GM12892 (cell line): ENCODE results near the gene IFNL2.
"Not testable (repeated sequence)": the region's sequence is repeated elsewhere in the genome, so short reads cannot be mapped to it uniquely, and the experiment has no call there.

Source experiments
- POLR2AphosphoS5 ChIP-seq: IDR thresholded peaks from 2 replicates; pipeline ENCODE4 v1.6.1; 2011; ENCODE audit warnings: low read depth, low read length, control low read depth
- TAF1 ChIP-seq: IDR thresholded peaks from 2 replicates; pipeline ENCODE4 v1.6.1; 2011; ENCODE audit warnings: low read depth, mild to moderate bottlenecking, control low read depth, low read length, borderline replicate concordance

- not testable (repeated sequence) for TF ChIP-seq TAF1, POLR2AphosphoS5
Observed at GRCh38 chr19:39244410-39245100, 23.6 kb upstream of the IFNL2 start, which contains the start of gene IFNL3.
